Choroid plexus epithelial cell (primary cell): ENCODE measurements around the gene COL6A1.
A peak's percentile ranks its signal among the peaks of the same experiment; 100 is the strongest.

Experiments
- DNase-seq: peaks from one replicate; pipeline ENCODE4 v3.0.0-alpha.2; 2010; ENCODE audit warnings: low read depth
- H3K4me3 ChIP-seq: 2 replicates; pipeline ENCODE4 v1.5.1; 2011; ENCODE audit warnings: low read depth, mild to moderate bottlenecking, control low read depth, low read length, moderate library complexity
- CTCF ChIP-seq: conservative IDR thresholded peaks from 2 replicates; pipeline ENCODE4 v1.5.1; 2011; ENCODE audit warnings: low read depth, mild to moderate bottlenecking, control low read depth, inconsistent platforms, low read length, moderate library complexity

COL6A1 gene

DNA sequence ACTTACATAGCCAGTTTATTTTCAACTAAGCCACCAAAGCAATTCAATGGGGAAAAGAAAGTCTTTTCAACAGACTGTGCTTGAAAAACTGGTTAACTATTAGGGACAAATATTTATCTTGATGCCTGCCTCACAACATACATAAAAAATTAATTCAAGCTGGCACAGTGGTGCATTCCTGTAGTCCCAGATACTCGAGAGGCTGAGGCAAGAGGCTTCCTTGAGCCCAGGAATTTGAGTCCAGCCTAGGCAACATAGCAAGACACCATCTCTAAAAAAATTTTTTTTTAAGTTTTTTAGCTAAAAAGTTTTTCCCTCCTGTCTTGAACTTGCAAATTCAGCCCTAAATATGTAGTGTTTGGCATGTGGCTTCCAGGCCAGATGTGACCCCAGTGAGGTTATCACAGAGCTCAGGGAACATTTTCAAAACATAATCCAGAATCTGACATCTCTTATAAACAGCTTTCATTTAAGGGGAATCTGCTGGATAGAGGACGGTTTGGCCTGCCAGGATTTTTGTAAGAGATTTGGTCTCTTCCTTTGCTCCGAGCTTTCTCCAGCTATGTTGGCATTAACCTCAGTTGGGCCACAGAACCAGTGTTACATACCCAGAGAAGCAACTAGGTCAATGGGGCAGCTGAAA, 46.4 kb downstream of the COL6A1 start:
- DNase-seq, result peak; percentile 68
- TF ChIP-seq CTCF, result no peak
- no peak overlapping the region for H3K4me3 ChIP-seq

- no peak overlapping the region for H3K4me3 ChIP-seq
- DNase-seq, result peak; percentile 42
- no peak for TF ChIP-seq CTCF
Measured at GRCh38 chr21:46028573-46029091, 47.1 kb downstream of the COL6A1 start.

DNA sequence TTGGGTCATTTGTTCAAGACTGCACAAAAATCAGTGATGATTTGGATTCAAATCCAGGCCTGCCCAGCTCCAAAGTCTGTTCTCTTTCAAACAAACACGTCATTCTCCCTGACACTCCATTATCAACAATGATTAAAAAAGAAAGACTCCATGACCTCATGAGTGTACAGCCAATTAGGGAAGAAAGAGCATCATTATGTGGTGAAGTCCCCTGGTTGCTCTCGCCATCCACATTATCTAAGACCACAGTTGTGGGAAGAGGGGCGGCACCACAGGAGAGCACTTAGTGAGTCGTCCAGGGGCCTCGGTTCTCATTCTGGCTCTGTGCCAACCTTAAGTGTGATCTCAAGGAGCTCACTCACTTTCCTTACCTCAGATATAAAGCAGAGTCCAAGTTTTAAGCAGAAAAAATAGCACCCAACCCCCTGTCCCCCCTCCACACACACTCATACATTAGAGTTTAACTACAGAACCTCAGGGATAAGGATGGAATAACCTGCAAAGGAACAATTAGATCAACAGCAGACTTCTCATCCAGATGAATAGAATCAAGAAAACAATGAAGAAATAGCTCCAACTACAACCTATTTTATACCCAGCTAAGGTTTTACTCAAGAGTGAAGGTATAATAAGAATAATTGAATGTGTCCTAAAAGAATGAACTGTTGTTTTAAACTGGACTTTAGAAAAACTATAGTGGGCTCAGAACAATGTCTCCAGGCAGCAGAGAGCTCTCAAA, 47.8 kb downstream of the COL6A1 start:
- H3K4me3 ChIP-seq, result no peak overlapping the region
- no peak for TF ChIP-seq CTCF
- no peak for DNase-seq

DNA sequence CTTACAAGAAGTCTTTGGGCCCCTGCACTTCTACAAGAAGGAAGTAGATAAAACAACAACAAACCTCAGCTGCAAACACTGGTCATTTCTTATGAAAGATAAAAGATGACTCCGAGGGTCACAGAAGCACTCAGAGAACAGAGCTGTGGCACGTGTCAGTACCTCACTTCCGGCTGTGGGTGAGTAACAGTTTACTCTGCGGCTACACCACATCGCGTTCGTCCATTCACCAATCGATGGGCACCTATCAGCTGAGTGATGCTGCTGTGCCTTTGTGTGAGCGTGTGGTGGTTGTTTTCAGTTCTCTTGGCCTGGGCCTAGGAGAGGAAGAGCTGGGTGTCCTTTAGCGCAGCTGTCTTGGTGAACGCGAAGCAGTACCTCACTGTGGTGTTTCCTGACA, 49.9 kb downstream of the COL6A1 start:
- no peak for TF ChIP-seq CTCF
- no peak for DNase-seq
- no peak overlapping the region for H3K4me3 ChIP-seq

DNA sequence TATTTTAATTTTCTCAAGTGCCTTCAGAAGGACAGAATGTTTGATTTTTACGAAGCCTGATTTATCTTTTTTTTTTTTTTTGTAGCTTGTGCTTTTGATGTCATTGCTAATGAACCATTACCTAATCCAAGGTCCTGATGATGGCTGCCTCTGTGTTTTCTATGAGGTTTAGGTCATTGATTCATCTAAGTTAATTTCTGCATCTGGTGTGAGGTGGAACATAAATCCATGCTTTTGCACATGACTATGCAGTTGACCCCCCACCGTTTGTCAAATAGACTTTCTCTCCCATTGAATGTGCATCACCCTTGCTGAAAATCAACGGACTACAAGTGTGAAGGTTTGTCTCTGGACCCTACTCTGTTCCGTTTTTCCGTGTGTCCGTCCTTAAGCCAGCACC, 50.5 kb downstream of the COL6A1 start:
- H3K4me3 ChIP-seq, result no peak overlapping the region
- no peak for DNase-seq
- TF ChIP-seq CTCF, result no peak

- no peak for TF ChIP-seq CTCF
- no peak for DNase-seq
Measured at GRCh38 chr21:46033410-46034400, 52.1 kb downstream of the COL6A1 start.

More at GRCh38 chr21:46033410-46034400, 52.1 kb downstream of the COL6A1 start:
- H3K4me3 ChIP-seq, result no peak overlapping the region
